ENCODE data around the gene LHX3. TPM values are rescaled to one million over a fixed set of nuclear protein-coding genes. Genes with fewer than 3 reads are reported as not detected.

Gene LHX3
- total RNA-seq, 1 donor from 2014 or later: 0.07 TPM

DNA sequence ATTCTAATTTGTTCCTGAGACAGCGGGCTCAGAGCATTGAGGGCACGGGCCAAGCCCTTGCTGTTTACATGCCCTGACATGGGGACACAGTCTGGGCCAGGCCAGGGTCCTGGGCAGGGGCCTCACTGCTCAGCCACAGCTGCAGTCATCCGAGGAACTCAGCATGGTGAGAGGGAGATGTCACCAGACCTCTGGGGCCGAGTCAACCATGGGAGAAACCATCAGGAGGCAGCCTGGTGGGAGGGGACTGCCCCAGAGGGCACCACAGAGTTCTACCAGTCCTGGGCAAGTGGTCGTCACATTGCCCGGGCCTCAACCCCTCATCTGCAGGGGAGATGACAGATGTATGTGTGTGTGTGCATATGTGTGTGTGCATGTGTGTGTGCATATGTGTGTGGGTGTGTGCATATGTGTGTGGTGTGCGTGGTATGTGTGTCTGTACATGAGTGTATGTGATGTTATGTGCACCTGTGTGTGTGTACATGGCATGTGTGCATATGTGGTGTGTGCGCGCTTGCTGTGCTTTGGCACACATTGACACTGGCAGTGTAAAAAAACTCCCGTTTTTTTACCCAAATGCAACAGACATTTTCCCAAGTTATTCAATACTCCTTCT lies 43.8 kb downstream of the LHX3 start:
- no peak for DNase-seq (ENCODE audit: low read depth, low spot score)
- no peak overlapping the region for H3K27ac Mint-ChIP-seq (ENCODE audit: unreplicated experiment)
- H3K4me3 Mint-ChIP-seq: no peak overlapping the region
- H3K27me3 Mint-ChIP-seq (ENCODE audit: low read depth): peaks cover 14% of the 10 kb centered on the region
- no peaks in the 10 kb centered on the region for H3K9me3 Mint-ChIP-seq
- TF ChIP-seq, protein P1, sequence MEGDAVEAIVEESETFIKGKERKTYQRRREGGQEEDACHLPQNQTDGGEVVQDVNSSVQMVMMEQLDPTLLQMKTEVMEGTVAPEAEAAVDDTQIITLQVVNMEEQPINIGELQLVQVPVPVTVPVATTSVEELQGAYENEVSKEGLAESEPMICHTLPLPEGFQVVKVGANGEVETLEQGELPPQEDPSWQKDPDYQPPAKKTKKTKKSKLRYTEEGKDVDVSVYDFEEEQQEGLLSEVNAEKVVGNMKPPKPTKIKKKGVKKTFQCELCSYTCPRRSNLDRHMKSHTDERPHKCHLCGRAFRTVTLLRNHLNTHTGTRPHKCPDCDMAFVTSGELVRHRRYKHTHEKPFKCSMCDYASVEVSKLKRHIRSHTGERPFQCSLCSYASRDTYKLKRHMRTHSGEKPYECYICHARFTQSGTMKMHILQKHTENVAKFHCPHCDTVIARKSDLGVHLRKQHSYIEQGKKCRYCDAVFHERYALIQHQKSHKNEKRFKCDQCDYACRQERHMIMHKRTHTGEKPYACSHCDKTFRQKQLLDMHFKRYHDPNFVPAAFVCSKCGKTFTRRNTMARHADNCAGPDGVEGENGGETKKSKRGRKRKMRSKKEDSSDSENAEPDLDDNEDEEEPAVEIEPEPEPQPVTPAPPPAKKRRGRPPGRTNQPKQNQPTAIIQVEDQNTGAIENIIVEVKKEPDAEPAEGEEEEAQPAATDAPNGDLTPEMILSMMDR (conservative IDR thresholded peaks at IDR 0.05): no peak
- H3K36me3 Mint-ChIP-seq (ENCODE audit: low read depth): no peaks in the 10 kb centered on the region
- peaks cover 19% of the 10 kb centered on the region for H3K4me1 Mint-ChIP-seq

DNA sequence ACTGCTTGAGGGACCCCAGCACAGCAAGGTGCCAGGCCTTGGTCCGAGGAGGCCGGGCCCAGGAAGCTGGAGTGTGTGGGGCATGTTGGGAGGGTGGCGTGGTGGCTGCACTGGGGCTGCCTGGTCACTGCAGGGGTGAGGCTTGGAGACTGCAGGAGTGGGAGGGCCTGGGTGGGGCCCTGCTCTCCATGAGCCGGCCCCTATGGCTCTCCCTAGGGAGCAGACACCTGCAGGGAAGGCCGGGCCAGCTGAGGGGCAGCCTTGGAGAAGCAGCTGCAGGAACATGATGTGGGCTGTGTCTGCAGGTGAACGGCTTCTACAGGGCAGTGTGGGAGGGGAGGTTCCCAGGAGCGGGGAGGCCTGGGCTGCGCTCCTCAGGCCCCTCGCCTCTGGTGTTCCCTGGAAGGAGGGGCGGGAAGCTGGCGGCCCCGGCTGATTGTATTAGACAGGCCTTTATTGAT lies 44.5 kb downstream of the LHX3 start:
- no peak for DNase-seq (ENCODE audit: low read depth, low spot score)
- peaks cover 20% of the 10 kb centered on the region for H3K4me1 Mint-ChIP-seq

DNA sequence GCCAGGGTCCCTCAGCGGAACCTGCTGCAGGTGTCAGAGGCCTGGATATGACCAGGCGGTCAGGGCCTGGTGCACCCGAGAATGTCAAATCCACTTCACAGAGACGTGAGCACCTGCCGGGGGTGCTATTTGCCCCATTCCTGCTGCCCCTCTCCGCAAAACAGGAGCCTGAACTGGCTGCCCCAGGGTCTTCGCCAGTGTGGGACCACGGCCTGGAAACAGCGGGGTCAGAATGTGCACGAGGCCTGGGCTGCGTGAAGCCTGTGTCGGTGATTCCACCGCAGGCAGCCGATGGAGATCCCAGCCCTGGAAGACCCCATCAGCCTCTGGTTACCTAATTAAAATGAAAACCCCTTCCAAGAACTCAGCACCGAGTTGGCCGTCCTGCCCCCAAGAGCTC lies 45.1 kb downstream of the LHX3 start:
- no peak for DNase-seq (ENCODE audit: low read depth, low spot score)
- TF ChIP-seq, protein P1 (conservative IDR thresholded peaks at IDR 0.05): no peak
- Mint-ChIP-seq H3K27me3 (ENCODE audit: low read depth) (peaks cover 24% of the 10 kb centered on the region), H3K9me3 (no peaks in the 10 kb centered on the region), H3K36me3 (ENCODE audit: low read depth) (no peaks in the 10 kb centered on the region), H3K4me1 (peaks cover 24% of the 10 kb centered on the region), H3K27ac (ENCODE audit: unreplicated experiment) (no peak overlapping the region), H3K4me3 (no peak overlapping the region)

More for the DNA sequence above, 44.5 kb downstream of the LHX3 start:
- H3K27ac Mint-ChIP-seq (ENCODE audit: unreplicated experiment): no peak overlapping the region
- no peak overlapping the region for H3K4me3 Mint-ChIP-seq
- no peaks in the 10 kb centered on the region for H3K9me3 Mint-ChIP-seq
- no peaks in the 10 kb centered on the region for H3K36me3 Mint-ChIP-seq (ENCODE audit: low read depth)
- peaks cover 21% of the 10 kb centered on the region for H3K27me3 Mint-ChIP-seq (ENCODE audit: low read depth)
- TF ChIP-seq, protein P1 (conservative IDR thresholded peaks at IDR 0.05): no peak

DNA sequence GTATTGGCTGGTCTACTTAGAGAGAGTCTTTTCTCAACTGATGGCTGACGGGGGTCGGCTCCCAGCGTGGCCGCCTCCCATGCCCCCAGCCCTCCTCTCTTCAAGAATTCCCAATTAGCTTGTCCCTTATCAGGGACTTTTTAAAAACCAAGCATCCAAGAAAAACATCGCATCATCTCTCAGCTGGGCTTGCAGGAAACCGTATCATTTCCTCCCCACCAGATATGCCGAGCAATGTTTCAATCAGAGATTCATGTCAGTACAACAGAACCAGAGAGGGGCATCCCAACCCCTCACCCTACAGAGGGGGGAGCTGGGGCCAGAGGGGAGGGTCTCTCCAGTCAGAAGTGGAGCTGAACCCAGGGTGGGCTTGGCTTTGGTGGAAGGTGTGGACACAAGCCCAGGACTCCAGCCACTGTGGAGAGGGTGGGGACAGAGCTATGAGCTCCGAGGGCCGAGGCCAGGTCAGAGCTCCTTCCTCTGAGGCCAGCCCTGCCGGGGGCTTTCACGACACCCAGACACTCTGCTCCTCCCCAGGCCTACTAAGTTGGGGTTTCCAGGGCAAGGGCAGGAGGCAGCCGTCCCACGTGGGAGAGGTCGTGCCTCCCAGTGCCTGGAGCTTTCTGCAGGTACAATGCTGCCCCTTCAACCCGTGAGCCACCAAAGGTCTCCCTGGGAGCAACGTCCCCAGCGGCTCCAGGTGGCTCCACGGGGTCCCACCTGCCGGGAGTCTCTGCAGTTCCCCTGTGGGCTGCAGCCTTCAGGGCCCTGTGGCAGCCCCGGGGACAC lies 47.3 kb downstream of the LHX3 start:
- H3K9me3 Mint-ChIP-seq: no peaks in the 10 kb centered on the region
- H3K27ac Mint-ChIP-seq (ENCODE audit: unreplicated experiment): no peak overlapping the region

DNA sequence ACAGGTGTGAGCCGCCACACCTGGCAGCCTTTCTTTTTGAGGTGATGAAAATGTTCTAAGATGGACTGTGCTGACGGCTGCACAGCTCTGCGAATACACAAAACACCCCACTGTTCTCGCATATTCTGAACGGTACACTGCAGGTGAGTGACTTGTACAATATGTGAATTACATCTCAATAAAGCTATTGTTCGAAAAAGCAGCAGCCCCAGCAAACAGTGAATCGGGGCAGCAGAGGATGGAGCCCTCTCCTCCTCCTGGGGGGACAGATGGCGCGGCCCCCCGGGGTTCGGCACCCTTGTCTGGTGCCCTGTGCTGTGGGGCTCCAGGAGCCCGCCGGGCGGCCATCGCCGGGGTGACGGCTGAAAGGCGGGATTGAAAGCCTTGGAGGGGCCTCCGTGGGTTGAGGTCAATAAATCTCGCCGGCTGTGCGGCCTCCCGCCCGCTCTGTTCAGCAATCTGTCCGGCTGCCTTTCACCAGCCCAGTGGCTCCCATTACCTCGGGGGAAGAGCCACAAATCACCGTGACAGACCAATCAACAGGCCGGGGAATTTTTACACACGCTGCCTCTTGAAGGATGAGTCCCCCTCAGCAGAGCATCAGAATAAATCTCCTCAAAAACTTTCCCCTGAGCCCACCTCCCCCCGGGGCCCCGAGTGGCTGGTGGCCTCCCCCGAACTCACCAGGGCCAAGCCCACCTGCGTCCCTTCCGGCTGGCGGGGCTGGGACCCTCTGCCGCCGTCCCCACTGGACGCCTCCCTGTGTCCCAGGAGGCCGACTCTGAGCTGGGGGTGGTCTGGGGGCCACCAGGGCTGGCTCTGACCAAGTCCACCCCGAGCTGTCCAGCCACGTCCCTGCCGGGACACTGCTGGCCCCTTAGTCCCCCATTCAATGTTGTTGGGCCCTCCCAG lies 48.5 kb downstream of the LHX3 start:
- H3K27ac Mint-ChIP-seq (ENCODE audit: unreplicated experiment): no peak overlapping the region
- H3K9me3 Mint-ChIP-seq: no peaks in the 10 kb centered on the region
- no peak overlapping the region for H3K4me3 Mint-ChIP-seq
- H3K27me3 Mint-ChIP-seq (ENCODE audit: low read depth): peaks cover 35% of the 10 kb centered on the region
- peaks cover 32% of the 10 kb centered on the region for H3K4me1 Mint-ChIP-seq
- DNase-seq (ENCODE audit: low read depth, low spot score): no peak
- TF ChIP-seq, protein P1 (conservative IDR thresholded peaks at IDR 0.05): no peak
- no peaks in the 10 kb centered on the region for H3K36me3 Mint-ChIP-seq (ENCODE audit: low read depth)

More for the DNA sequence above, 47.3 kb downstream of the LHX3 start:
- DNase-seq (ENCODE audit: low read depth, low spot score): no peak
- Mint-ChIP-seq H3K36me3 (ENCODE audit: low read depth) (no peaks in the 10 kb centered on the region), H3K4me1 (peaks cover 24% of the 10 kb centered on the region), H3K4me3 (no peak overlapping the region), H3K27me3 (ENCODE audit: low read depth) (peaks cover 26% of the 10 kb centered on the region)
- TF ChIP-seq, protein P1 (conservative IDR thresholded peaks at IDR 0.05): no peak
